Parathyroid adenoma (tissue), 2 donors: ENCODE measurements around the gene CAMK1G.

Experiments
- H2AFZ ChIP-seq: fragments of 300-600 bp; sonication (generic); one replicate; pipeline ENCODE4 v1.7.0; 2017; ENCODE audit warnings: antibody characterized with exemption, mild to moderate bottlenecking
- H3K27ac ChIP-seq: fragments of 300-600 bp; sonication (generic); one replicate; pipeline ENCODE4 v1.7.0; 2017
- H3K27me3 ChIP-seq: fragments of 300-600 bp; sonication (generic); one replicate; pipeline ENCODE4 v1.7.0; 2017; ENCODE audit warnings: low read length; ENCODE audit not compliant: control insufficient read depth, insufficient read depth
- H3K36me3 ChIP-seq: fragments of 300-600 bp; sonication (generic); one replicate; pipeline ENCODE4 v1.7.0; 2017; ENCODE audit warnings: low read length; ENCODE audit not compliant: control insufficient read depth, insufficient read depth
- H3K4me1 ChIP-seq: fragments of 300-600 bp; sonication (generic); one replicate; pipeline ENCODE4 v1.7.0; 2017; ENCODE audit warnings: control low read depth
- H3K4me2 ChIP-seq: fragments of 300-600 bp; sonication (generic); one replicate; pipeline ENCODE4 v1.7.0; 2017; ENCODE audit warnings: low read length
- H3K4me3 ChIP-seq: fragments of 300-600 bp; sonication (generic); one replicate; pipeline ENCODE4 v1.7.0; 2017; ENCODE audit warnings: low read depth, low read length
- H3K79me2 ChIP-seq: fragments of 300-600 bp; sonication (generic); one replicate; pipeline ENCODE4 v1.7.0; 2017; ENCODE audit warnings: control low read depth
- H3K9ac ChIP-seq: fragments of 300-600 bp; sonication (generic); one replicate; pipeline ENCODE4 v1.7.0; 2017; ENCODE audit warnings: mild to moderate bottlenecking
- H3K9me3 ChIP-seq: fragments of 300-600 bp; sonication (generic); one replicate; pipeline ENCODE4 v1.7.0; 2017; ENCODE audit warnings: low read length; ENCODE audit not compliant: control insufficient read depth
- TF ChIP-seq, protein P1 (sequence below): fragments of 300-600 bp; sonication (generic); IDR thresholded peaks from one replicate; pipeline ENCODE4 v1.7.0; 2017; ENCODE audit warnings: antibody characterized with exemption, mild to moderate bottlenecking
- donor health status: primary hyperparathyroidism.

The CAMK1G gene

GRCh38 chr1:209648931-209649776 is 65.6 kb downstream of the CAMK1G start:
- H3K9me3 ChIP-seq: no peaks in the 10 kb centered on the region
- no peaks in the 10 kb centered on the region for H3K79me2 ChIP-seq
- H3K4me3 ChIP-seq: no peak overlapping the region
- H2AFZ ChIP-seq: no peak overlapping the region
- H3K36me3 ChIP-seq: no peaks in the 10 kb centered on the region
- no peaks in the 10 kb centered on the region for H3K27me3 ChIP-seq
- no peak overlapping the region for H3K9ac ChIP-seq
- no peak overlapping the region for H3K27ac ChIP-seq
- TF ChIP-seq, protein P1, sequence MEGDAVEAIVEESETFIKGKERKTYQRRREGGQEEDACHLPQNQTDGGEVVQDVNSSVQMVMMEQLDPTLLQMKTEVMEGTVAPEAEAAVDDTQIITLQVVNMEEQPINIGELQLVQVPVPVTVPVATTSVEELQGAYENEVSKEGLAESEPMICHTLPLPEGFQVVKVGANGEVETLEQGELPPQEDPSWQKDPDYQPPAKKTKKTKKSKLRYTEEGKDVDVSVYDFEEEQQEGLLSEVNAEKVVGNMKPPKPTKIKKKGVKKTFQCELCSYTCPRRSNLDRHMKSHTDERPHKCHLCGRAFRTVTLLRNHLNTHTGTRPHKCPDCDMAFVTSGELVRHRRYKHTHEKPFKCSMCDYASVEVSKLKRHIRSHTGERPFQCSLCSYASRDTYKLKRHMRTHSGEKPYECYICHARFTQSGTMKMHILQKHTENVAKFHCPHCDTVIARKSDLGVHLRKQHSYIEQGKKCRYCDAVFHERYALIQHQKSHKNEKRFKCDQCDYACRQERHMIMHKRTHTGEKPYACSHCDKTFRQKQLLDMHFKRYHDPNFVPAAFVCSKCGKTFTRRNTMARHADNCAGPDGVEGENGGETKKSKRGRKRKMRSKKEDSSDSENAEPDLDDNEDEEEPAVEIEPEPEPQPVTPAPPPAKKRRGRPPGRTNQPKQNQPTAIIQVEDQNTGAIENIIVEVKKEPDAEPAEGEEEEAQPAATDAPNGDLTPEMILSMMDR: no peak
- no peak overlapping the region for H3K4me2 ChIP-seq
- no peaks in the 10 kb centered on the region for H3K4me1 ChIP-seq

DNA sequence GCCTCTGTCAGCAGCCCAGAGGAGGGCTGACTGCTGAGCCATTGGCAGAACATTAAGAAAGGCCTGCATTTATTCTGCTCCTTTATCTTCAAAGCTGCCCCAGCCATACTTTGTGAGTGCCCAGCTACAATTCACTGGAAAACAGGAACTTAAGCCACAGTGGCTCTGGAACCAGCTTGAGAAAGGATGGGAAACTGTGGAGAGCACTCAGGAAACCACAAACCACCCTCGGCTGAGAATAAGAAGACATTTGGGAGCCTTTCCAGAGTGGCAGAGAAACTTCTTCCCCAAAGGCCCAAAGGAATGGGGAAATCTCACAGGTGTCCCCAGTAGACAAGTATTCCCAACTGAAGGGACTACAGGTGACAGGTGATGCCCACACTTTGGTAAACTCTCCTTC is 66.9 kb downstream of the CAMK1G start:
- Histone ChIP-seq H3K27me3 (no peaks in the 10 kb centered on the region), H3K4me1 (no peaks in the 10 kb centered on the region), H3K79me2 (no peaks in the 10 kb centered on the region), H3K27ac (no peak overlapping the region), H3K4me3 (no peak overlapping the region), H3K4me2 (no peak overlapping the region), H2AFZ (no peak overlapping the region), H3K9ac (no peak overlapping the region), H3K9me3 (no peaks in the 10 kb centered on the region), H3K36me3 (no peaks in the 10 kb centered on the region)
- TF ChIP-seq, protein P1: no peak

GRCh38 chr1:209651138-209651587 is 67.6 kb downstream of the CAMK1G start:
- no peaks in the 10 kb centered on the region for H3K79me2 ChIP-seq
- no peak overlapping the region for H3K4me3 ChIP-seq
- H3K9ac ChIP-seq: no peak overlapping the region
- H3K9me3 ChIP-seq: no peaks in the 10 kb centered on the region
- no peak overlapping the region for H3K27ac ChIP-seq
- H3K4me1 ChIP-seq: no peaks in the 10 kb centered on the region
- H3K27me3 ChIP-seq: no peaks in the 10 kb centered on the region
- H3K4me2 ChIP-seq: no peak overlapping the region
- H2AFZ ChIP-seq: no peak overlapping the region
- no peaks in the 10 kb centered on the region for H3K36me3 ChIP-seq
- TF ChIP-seq, protein P1: no peak

DNA sequence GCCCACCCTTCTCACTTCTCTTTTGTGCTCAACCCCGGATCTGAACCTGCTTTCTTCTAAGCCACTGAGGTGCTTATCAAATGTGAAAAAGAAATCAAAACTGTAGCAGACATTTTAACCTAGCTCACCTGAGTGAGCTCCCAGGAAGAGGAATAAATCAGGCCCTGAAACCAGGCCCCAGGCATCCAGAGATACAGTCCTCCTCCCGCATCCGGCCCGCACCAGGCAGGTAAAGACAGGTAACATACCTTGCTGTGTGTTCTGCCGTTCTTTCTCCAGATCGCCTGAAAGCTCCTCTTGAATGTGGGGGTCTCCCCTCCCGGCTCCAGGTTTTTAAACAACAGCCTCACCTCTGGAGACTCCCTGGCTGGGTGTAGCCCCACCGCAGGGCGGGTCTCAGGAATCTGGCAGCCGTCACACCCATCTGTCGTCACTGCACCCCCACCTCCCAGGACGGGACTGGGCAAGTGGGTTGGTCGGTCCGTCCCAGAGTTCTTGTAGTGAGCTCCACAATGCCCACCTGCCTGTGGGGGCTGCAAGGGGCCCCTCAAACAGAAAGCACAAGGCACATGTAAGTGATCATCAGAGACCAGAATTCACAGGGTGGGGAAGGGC is 68.7 kb downstream of the CAMK1G start, which contains the start of gene LAMB3:
Gene LAMB3, minus strand, starts transcription at position 305 of the 615 bp plus-strand sequence. CDS start 1,481 bp downstream, outside the sequence.
- H3K9me3 ChIP-seq: no peaks in the 10 kb centered on the region
- H3K4me2 ChIP-seq: no peak within 1 kb of the TSS
- TF ChIP-seq, protein P1: no peak
- no peaks in the 10 kb centered on the region for H3K79me2 ChIP-seq
- H3K4me1 ChIP-seq: no peaks in the 10 kb centered on the region
- no peaks in the 10 kb centered on the region for H3K36me3 ChIP-seq
- no peak within 1 kb of the TSS for H3K27ac ChIP-seq
- H3K4me3 ChIP-seq: no peak within 1 kb of the TSS
- no peaks in the 10 kb centered on the region for H3K27me3 ChIP-seq
- no peak within 1 kb of the TSS for H3K9ac ChIP-seq
- no peak within 1 kb of the TSS for H2AFZ ChIP-seq
